ENCODE results near the gene DNM3.

DNM3 gene

DNA sequence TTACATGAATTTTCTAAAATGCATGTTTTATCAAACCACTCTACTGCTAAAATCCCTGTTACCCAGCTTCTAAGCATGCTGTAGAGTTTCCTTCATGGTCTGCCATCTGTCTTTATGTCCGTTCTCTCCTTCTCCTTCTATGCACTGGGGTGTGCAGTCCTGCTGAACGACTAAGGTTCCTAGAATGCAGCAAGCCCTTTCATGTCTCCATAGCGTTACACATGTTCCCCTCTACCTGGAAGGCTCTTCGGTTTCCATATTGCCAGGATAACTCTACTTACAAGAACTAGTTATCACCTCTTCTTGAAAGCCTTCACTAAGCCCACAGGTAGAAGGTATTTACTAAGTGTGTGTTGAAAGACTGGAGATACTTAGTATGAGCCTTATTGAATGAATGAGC, 22.2 kb downstream of the DNM3 start:
- TF ChIP-seq, protein P1, sequence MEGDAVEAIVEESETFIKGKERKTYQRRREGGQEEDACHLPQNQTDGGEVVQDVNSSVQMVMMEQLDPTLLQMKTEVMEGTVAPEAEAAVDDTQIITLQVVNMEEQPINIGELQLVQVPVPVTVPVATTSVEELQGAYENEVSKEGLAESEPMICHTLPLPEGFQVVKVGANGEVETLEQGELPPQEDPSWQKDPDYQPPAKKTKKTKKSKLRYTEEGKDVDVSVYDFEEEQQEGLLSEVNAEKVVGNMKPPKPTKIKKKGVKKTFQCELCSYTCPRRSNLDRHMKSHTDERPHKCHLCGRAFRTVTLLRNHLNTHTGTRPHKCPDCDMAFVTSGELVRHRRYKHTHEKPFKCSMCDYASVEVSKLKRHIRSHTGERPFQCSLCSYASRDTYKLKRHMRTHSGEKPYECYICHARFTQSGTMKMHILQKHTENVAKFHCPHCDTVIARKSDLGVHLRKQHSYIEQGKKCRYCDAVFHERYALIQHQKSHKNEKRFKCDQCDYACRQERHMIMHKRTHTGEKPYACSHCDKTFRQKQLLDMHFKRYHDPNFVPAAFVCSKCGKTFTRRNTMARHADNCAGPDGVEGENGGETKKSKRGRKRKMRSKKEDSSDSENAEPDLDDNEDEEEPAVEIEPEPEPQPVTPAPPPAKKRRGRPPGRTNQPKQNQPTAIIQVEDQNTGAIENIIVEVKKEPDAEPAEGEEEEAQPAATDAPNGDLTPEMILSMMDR (IDR thresholded peaks at IDR 0.05; ENCODE audit: borderline replicate concordance, control extremely low read depth, extremely low read depth, insufficient read depth, missing control alignments) = no peak
- no peak for DNase-seq (ENCODE audit: low spot score)
- in situ Hi-C loops (cut with MboI; ENCODE audit: low sequenced_read_pairs, unreplicated experiment) = no loop called here

DNA sequence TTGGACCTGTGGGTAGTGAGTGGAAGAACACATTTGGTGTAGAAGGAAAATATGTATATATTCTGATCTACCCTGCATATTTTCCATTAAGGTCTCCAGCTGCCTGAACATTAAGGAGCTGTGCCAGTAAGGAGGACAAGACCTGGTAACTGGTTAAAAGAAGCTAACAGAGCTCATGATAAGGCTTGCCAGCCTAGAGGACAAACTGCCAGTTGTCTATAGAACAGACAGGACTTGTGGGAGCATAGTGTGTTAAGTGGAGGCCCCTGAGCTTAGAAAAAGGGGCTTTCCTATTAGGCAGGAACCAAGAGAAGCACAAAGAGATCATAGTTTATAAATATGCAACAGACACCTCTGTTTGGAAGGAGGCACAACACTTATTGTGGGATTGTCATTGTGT, 23.0 kb downstream of the DNM3 start:
- TF ChIP-seq, protein P1 (IDR thresholded peaks at IDR 0.05; ENCODE audit: borderline replicate concordance, control extremely low read depth, extremely low read depth, insufficient read depth, missing control alignments) = no peak
- DNase-seq (ENCODE audit: low spot score) = no peak
- in situ Hi-C loops (cut with MboI; ENCODE audit: low sequenced_read_pairs, unreplicated experiment) = no loop called here

- DNase-seq (ENCODE audit: low spot score) = no peak
- in situ Hi-C loops (cut with MboI; ENCODE audit: low sequenced_read_pairs, unreplicated experiment) = no loop called here
- TF ChIP-seq, protein P1 (IDR thresholded peaks at IDR 0.05; ENCODE audit: borderline replicate concordance, control extremely low read depth, extremely low read depth, insufficient read depth, missing control alignments) = no peak
Observed at GRCh38 chr1:171865106-171865505, 23.8 kb downstream of the DNM3 start.

- no peak for DNase-seq (ENCODE audit: low spot score)
- in situ Hi-C loops (cut with MboI; ENCODE audit: low sequenced_read_pairs, unreplicated experiment) = no loop called here
- TF ChIP-seq, protein P1 (IDR thresholded peaks at IDR 0.05; ENCODE audit: borderline replicate concordance, control extremely low read depth, extremely low read depth, insufficient read depth, missing control alignments) = no peak
Observed at GRCh38 chr1:171867236-171867635, 25.9 kb downstream of the DNM3 start.

GRCh38 chr1:171868217-171868803, 27.0 kb downstream of the DNM3 start:
- no peak for DNase-seq (ENCODE audit: low spot score)
- in situ Hi-C loops (cut with MboI; ENCODE audit: low sequenced_read_pairs, unreplicated experiment) = no loop called here
- TF ChIP-seq, protein P1 (IDR thresholded peaks at IDR 0.05; ENCODE audit: borderline replicate concordance, control extremely low read depth, extremely low read depth, insufficient read depth, missing control alignments) = no peak

DNA sequence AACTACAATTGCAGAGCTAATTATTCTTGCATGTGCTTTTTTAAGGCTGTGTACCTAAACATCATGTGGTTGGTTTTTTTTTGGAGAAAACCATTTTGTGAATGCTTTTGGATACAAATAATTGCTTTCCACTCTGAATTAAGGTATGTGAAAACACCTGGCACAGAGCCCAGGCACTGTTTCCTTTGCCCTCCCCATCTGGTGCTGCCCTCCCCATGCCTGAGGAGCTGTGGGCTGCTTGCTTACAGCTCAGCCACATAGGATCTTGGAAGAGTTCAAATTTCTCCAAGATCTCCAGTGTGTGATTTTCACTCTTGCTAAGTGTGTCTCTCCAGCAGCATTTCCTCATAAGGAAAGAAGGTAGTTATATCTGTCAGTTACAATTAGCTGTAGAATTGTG, 27.8 kb downstream of the DNM3 start:
- no peak for DNase-seq (ENCODE audit: low spot score)
- in situ Hi-C loops (cut with MboI; ENCODE audit: low sequenced_read_pairs, unreplicated experiment) = no loop called here
- TF ChIP-seq, protein P1 (IDR thresholded peaks at IDR 0.05; ENCODE audit: borderline replicate concordance, control extremely low read depth, extremely low read depth, insufficient read depth, missing control alignments) = no peak

Measured in GM13976 (cell line).